IMR-90 (cell line): ENCODE measurements around the gene DEK. TPM values are rescaled to one million over a fixed set of nuclear protein-coding genes. Genes with fewer than 3 reads are reported as not detected.
A peak's percentile ranks its signal among the peaks of the same experiment; 100 is the strongest.

Source experiments
- ATAC-seq: fragments of 200-7000 bp; cut with Tn5 transposase; 2 replicates; pipeline ENCODE4 v1.9.1; 2020; ENCODE audit warnings: low read depth, mild to moderate bottlenecking, moderate library complexity
- BruUV-seq: library from RNA; stranded (reverse); fragments of 400-500 nt; replicated peaks from 2 replicates; lab custom pipeline; 2021; lab: Mats Ljungman, UMichigan
- CTCF ChIA-PET: fragments of 300-600 bp; formaldehyde crosslinking; extraction: SDS; loops from one replicate; lab custom pipeline; 2021; ENCODE audit warnings: antibody characterized with exemption; lab: Yijun Ruan, JAX
- POLR2A ChIA-PET: fragments of 300-600 bp; sonication (Branson Sonifier 250); formaldehyde crosslinking; loops from one replicate; lab custom pipeline; 2022; ENCODE audit warnings: antibody characterized with exemption; ENCODE audit not compliant: unreplicated experiment; lab: Charles Lee
- DNase-seq: peaks from one replicate; pipeline ENCODE4 v3.0.0; 2013
- H2AFZ ChIP-seq: replicated peaks from 2 replicates; pipeline ENCODE3; 2013; ENCODE audit warnings: low read length, mild to moderate bottlenecking; ENCODE audit not compliant: poor library complexity
- H2AK5ac ChIP-seq: 2 replicates; pipeline ENCODE4 v1.6.1; 2013; ENCODE audit warnings: low read depth, low read length, inconsistent platforms
- H2AK9ac ChIP-seq: replicated peaks from 2 replicates; pipeline ENCODE3; 2013; ENCODE audit warnings: mild to moderate bottlenecking, low read depth, low read length, moderate library complexity; ENCODE audit not compliant: poor library complexity
- H2BK120ac ChIP-seq: 2 replicates; pipeline ENCODE4 v1.6.1; 2013; ENCODE audit warnings: low read depth, low read length, inconsistent platforms
- H2BK15ac ChIP-seq: 3 replicates; pipeline ENCODE4 v1.6.1; 2013; ENCODE audit warnings: low read depth, low read length, inconsistent platforms
- H2BK20ac ChIP-seq: 2 replicates; pipeline ENCODE4 v1.6.1; 2013; ENCODE audit warnings: low read depth, mild to moderate bottlenecking, inconsistent platforms, low read length, moderate library complexity
- H2BK5ac ChIP-seq: 2 replicates; pipeline ENCODE4 v1.6.1; 2013; ENCODE audit warnings: mild to moderate bottlenecking, low read depth, low read length, inconsistent platforms; ENCODE audit not compliant: poor library complexity, severe bottlenecking
- H3K14ac ChIP-seq: replicated peaks from 2 replicates; pipeline ENCODE4 v1.6.1; 2013; ENCODE audit warnings: low read depth, low read length, inconsistent platforms
- H3K18ac ChIP-seq: 2 replicates; pipeline ENCODE4 v1.6.1; 2013; ENCODE audit warnings: low read depth, low read length, control low read depth
- H3K23ac ChIP-seq: 2 replicates; pipeline ENCODE4 v1.6.1; 2013; ENCODE audit warnings: low read depth, low read length, inconsistent platforms
- H3K27ac ChIP-seq: 2 replicates; pipeline ENCODE4 v1.5.1; 2013; ENCODE audit warnings: mild to moderate bottlenecking, control low read depth, low read length; ENCODE audit not compliant: insufficient read depth
- H3K27me3 ChIP-seq: 2 replicates; pipeline ENCODE4 v1.6.1; 2013; ENCODE audit warnings: low read length; ENCODE audit not compliant: control insufficient read depth, insufficient read depth
- H3K36me3 ChIP-seq: 2 replicates; pipeline ENCODE4 v1.6.1; 2013; ENCODE audit warnings: low read length, mixed read lengths; ENCODE audit not compliant: control insufficient read depth, insufficient read depth
- H3K4ac ChIP-seq: 2 replicates; pipeline ENCODE4 v1.6.1; 2013; ENCODE audit warnings: low read depth, low read length, inconsistent platforms
- H3K4me1 ChIP-seq: 2 replicates; pipeline ENCODE4 v1.6.1; 2013; ENCODE audit warnings: low read length, mixed read lengths; ENCODE audit not compliant: control insufficient read depth, insufficient read depth
- H3K4me2 ChIP-seq: 2 replicates; pipeline ENCODE4 v1.6.1; 2013; ENCODE audit warnings: low read depth, mild to moderate bottlenecking, control low read depth, low read length, moderate library complexity
- H3K4me3 ChIP-seq: 2 replicates; pipeline ENCODE4 v1.5.1; 2013; ENCODE audit warnings: low read depth, mild to moderate bottlenecking, control low read depth, low read length, moderate library complexity; ENCODE audit not compliant: insufficient read depth
- H3K56ac ChIP-seq: 2 replicates; pipeline ENCODE4 v1.6.1; 2013; ENCODE audit warnings: low read length, inconsistent platforms; ENCODE audit not compliant: insufficient read depth; ENCODE audit errors: extremely low read depth
- H3K79me1 ChIP-seq, 2 experiments: 2 replicates each; pipeline ENCODE4 v1.6.1; 2013; ENCODE audit warnings: low read length in 2 of 2, inconsistent platforms in 1 of 2, low read depth in 1 of 2
- H3K9ac ChIP-seq: 2 replicates; pipeline ENCODE4 v1.6.1; 2013; ENCODE audit warnings: low read depth, low read length, control low read depth
- H3K9me1 ChIP-seq: 2 replicates; pipeline ENCODE4 v1.6.1; 2013; ENCODE audit warnings: low read length, inconsistent platforms; ENCODE audit not compliant: insufficient read depth
- H3K9me3 ChIP-seq: 2 replicates; pipeline ENCODE4 v1.6.1; 2013; ENCODE audit warnings: low read length; ENCODE audit not compliant: control insufficient read depth, insufficient read depth
- H4K20me1 ChIP-seq: 2 replicates; pipeline ENCODE4 v1.6.1; 2013; ENCODE audit warnings: low read length, inconsistent platforms; ENCODE audit not compliant: insufficient read depth
- H4K5ac ChIP-seq: 2 replicates; pipeline ENCODE4 v1.6.1; 2013; ENCODE audit warnings: mild to moderate bottlenecking, low read depth, low read length, control low read depth
- H4K8ac ChIP-seq, 2 experiments: 2 replicates each; pipeline ENCODE4 v1.6.1; 2013; ENCODE audit warnings: low read depth in 2 of 2, low read length in 2 of 2, control low read depth in 1 of 2, inconsistent platforms in 1 of 2
- H4K91ac ChIP-seq: 2 replicates; pipeline ENCODE4 v1.6.1; 2013; ENCODE audit warnings: low read depth, low read length, inconsistent platforms; ENCODE audit not compliant: insufficient read depth
- CEBPB ChIP-seq: IDR thresholded peaks from 2 replicates; pipeline ENCODE4 v1.6.1; 2012; ENCODE audit warnings: low read depth, low read length, improper control_type of control experiment
- FOS ChIP-seq: fragments of 150-350 bp; IDR thresholded peaks from 2 replicates; pipeline ENCODE4 v1.6.1; 2016; ENCODE audit warnings: low read depth, low read length
- WGBS, 2 experiments: methylation state at CpG; one replicate each; pipeline versions ENCODE4 v1.1.5 to v1.1.7; 2013; ENCODE audit warnings: missing lambda C conversion rate in 2 of 2; ENCODE audit not compliant: insufficient read length in 1 of 2; ENCODE audit errors: extremely low coverage in 2 of 2; 5-methylcytosine and 5-hydroxymethylcytosine counted together
- dilution Hi-C: fragments of 300-500 bp; cut with HindIII; formaldehyde crosslinking; loops from one replicate; pipeline ENCODE4 v1.14.3; 2018; ENCODE audit warnings: low sequenced_read_pairs; ENCODE audit not compliant: unreplicated experiment
- in situ Hi-C: fragments of 300-500 bp; cut with MboI; formaldehyde crosslinking; loops from 3 replicates; pipeline ENCODE4 v1.14.3; 2019; ENCODE audit warnings: low sequenced_read_pairs, inconsistent platforms, mixed read lengths
- intact Hi-C: fragments of 100-400 bp; cut with micrococcal nuclease; formaldehyde crosslinking; loops from 2 replicates; pipeline ENCODE4 v1.10.0; 2022
- polyA plus RNA-seq, 3 experiments: library from polyadenylated mRNA; depleted of rRNA; stranded (reverse); fragments of >200 nt; gene quantifications; 2 replicates each; pipeline ENCODE4 v1.2.3, GENCODE V29; 2012; ENCODE audit warnings: low replicate concordance in 1 of 3
- total RNA-seq: library from RNA; depleted of rRNA; stranded (reverse); fragments of >200 nt; gene quantifications from 2 replicates; pipeline ENCODE4 v1.2.3, GENCODE V29; 2012

The DEK gene
- total and polyA plus RNA-seq, 2 of the 4 experiments (the other 2 are of a cell fraction) = 33.5 to 37.1 TPM

DNA sequence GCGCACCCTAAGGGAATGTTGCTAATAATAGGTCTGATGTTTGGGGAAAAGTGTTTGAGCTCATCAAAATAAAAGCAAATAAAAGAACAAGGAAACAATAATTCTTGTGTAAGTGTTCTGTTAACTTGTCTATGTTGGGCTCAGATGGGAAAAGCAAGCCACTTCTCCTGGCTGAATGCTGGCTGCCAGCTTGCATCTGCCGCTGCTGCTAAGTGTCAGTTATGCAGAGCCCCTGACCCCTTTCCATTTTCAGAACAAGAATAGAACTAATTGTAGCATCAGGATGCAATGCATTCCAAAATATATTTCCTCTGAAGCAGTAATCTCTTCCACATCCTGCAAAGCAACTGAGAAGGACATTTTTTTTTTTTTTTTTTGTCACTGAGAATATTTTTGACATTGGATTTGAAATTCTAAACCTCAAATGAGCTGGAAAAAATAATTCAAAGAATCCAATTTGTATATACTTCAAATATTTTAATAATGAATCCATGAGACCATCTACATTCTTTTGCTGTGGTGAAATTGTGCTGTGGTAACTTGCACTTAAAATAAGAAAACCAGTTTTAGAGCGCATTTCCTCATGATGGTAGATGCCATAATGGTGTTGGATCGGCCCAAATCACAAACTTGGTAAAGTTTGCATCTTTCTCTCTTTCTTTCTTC lies 43.9 kb upstream of the DEK start:
- in situ Hi-C loops = no loop called here

More for the DNA sequence above, 43.9 kb upstream of the DEK start:
- H4K91ac ChIP-seq = peak overlapping the region; percentile 95
- H3K9me3 ChIP-seq = peaks cover 2% of the 10 kb centered on the region; the same call in 1 of the 2 replicates
- peak overlapping the region; percentile 85 for H3K56ac ChIP-seq
- ATAC-seq = peak; percentile 80
- WGBS, 2 experiments = no CpG with 5 or more reads among the region's 4 CpGs
- ChIA-PET POLR2A (interaction anchor here (0.6 kb wide), 1 partner anchor 12 kb away, joined by 3 read pairs; no protein-coding TSS in a partner anchor), CTCF (interaction anchor here (0.6 kb wide), 1 partner anchor 1497 kb away, joined by 3 read pairs; no protein-coding TSS in a partner anchor)
- no peak overlapping the region for H3K4me3 ChIP-seq
- peaks cover 13% of the 10 kb centered on the region for H3K4me1 ChIP-seq
- H3K9ac ChIP-seq = peak overlapping the region; percentile 36
- no peaks in the 10 kb centered on the region for H4K20me1 ChIP-seq
- H3K4ac ChIP-seq = peak overlapping the region; percentile 97
- dilution Hi-C loops (no loop called here), intact Hi-C loops (loop anchor here (1.0 to 5.0 kb wide), 3 partner anchors 38 to 151 kb away; partner anchors contain the start of genes DEK, KDM1B and TPMT)
- H3K79me1 ChIP-seq = no peaks in the 10 kb centered on the region
- peak overlapping the region; percentile 58 for H3K4me2 ChIP-seq
- peak; percentile 89 for DNase-seq
- H3K18ac ChIP-seq = peak overlapping the region; percentile 78
- H3K36me3 ChIP-seq = no peaks in the 10 kb centered on the region
- BruUV-seq = no TSS peak
- peak overlapping the region; percentile 98 for H3K27ac ChIP-seq
- H3K23ac ChIP-seq = peak overlapping the region; percentile 93
- H2BK120ac ChIP-seq = peak overlapping the region; percentile 95
- H4K5ac ChIP-seq = peak overlapping the region; percentile 84
- peaks cover 9% of the 10 kb centered on the region for H3K9me1 ChIP-seq
- H2BK15ac ChIP-seq = peak overlapping the region; percentile 53; the same call in 2 of the 3 replicates
- H3K14ac ChIP-seq = peak overlapping the region; percentile 94; the same call in 1 of the 2 replicates
- H2BK20ac ChIP-seq = peak overlapping the region; percentile 98
- peak overlapping the region; percentile 98 for H2BK5ac ChIP-seq
- peak overlapping the region; percentile 41 to 92; a peak in 3 of 4 replicates for H4K8ac ChIP-seq
- H2AK9ac ChIP-seq = peak overlapping the region; percentile 33
- H2AFZ ChIP-seq = peak overlapping the region; percentile 24
- H2AK5ac ChIP-seq = peak overlapping the region; percentile 99
- H3K27me3 ChIP-seq = no peaks in the 10 kb centered on the region
- TF ChIP-seq FOS (no peak), CEBPB (peak; percentile 74; the same call in 1 of the 2 replicates)
